Liver (tissue), 9 donors: ENCODE data around the gene EPB41L1. TPM values are rescaled to one million over a fixed set of nuclear protein-coding genes. Genes with fewer than 3 reads are reported as not detected.

Source experiments
- DNase-seq: peaks from one replicate; pipeline ENCODE4 v3.0.0-alpha.2; 2017; ENCODE audit warnings: low spot score
- H3K27ac ChIP-seq, 2 donors: one replicate each; pipeline ENCODE4 v1.7.0; 2013; ENCODE audit warnings: inconsistent platforms in 2 of 2, low read length in 2 of 2, control low read depth in 1 of 2, low read depth in 1 of 2, mild to moderate bottlenecking in 1 of 2
- H3K27me3 ChIP-seq, 4 donors: one replicate each; pipeline versions ENCODE4 v1.6.1 to v1.7.0; 2013; ENCODE audit warnings: low read length in 3 of 4, inconsistent platforms in 1 of 4, mild to moderate bottlenecking in 1 of 4, moderate library complexity in 1 of 4; ENCODE audit not compliant: control insufficient read depth in 4 of 4, insufficient read depth in 4 of 4
- H3K36me3 ChIP-seq, 4 donors: one replicate each; pipeline versions ENCODE4 v1.6.1 to v1.7.0; 2013; ENCODE audit warnings: low read length in 3 of 4, mild to moderate bottlenecking in 3 of 4, low read depth in 1 of 4, moderate library complexity in 1 of 4; ENCODE audit not compliant: control insufficient read depth in 4 of 4, insufficient read depth in 3 of 4
- H3K4me1 ChIP-seq, 4 donors: one replicate each; pipeline versions ENCODE4 v1.6.1 to v1.7.0; 2013; ENCODE audit warnings: low read length in 3 of 4, mild to moderate bottlenecking in 3 of 4, moderate library complexity in 1 of 4; ENCODE audit not compliant: control insufficient read depth in 4 of 4, insufficient read depth in 4 of 4
- H3K4me3 ChIP-seq, 3 donors: one replicate each; pipeline versions ENCODE4 v1.6.1 to v1.7.0; 2013; ENCODE audit warnings: low read length in 3 of 3, control low read depth in 1 of 3, low read depth in 1 of 3, mild to moderate bottlenecking in 1 of 3
- H3K9ac ChIP-seq, 2 donors: one replicate each; pipeline ENCODE4 v1.7.0; 2013; ENCODE audit warnings: low read length in 2 of 2, mild to moderate bottlenecking in 2 of 2, moderate library complexity in 2 of 2, control low read depth in 1 of 2, low read depth in 1 of 2
- H3K9me3 ChIP-seq, 4 donors: one replicate each; pipeline versions ENCODE4 v1.6.1 to v1.7.0; 2013; ENCODE audit warnings: low read length in 3 of 4; ENCODE audit not compliant: control insufficient read depth in 4 of 4
- EGR1 ChIP-seq, 2 donors: IDR thresholded peaks; 2 replicates each; pipeline ENCODE4 v1.6.1; 2016 to 2018; ENCODE audit warnings: antibody characterized with exemption in 2 of 2, low read depth in 2 of 2
- FOXA1 ChIP-seq: IDR thresholded peaks from 2 replicates; pipeline ENCODE4 v1.6.1; 2016; ENCODE audit warnings: antibody characterized with exemption
- FOXA2 ChIP-seq: IDR thresholded peaks from 2 replicates; pipeline ENCODE4 v1.6.1; 2016; ENCODE audit warnings: antibody characterized with exemption
- GABPA ChIP-seq, 2 donors: IDR thresholded peaks in 1 of 2; conservative IDR thresholded peaks in 1 of 2; 2 replicates each; pipeline ENCODE4 v1.6.1; 2016; ENCODE audit warnings: antibody characterized with exemption in 2 of 2, mild to moderate bottlenecking in 1 of 2, moderate library complexity in 1 of 2
- HNF4A ChIP-seq, 2 donors: conservative IDR thresholded peaks; 2 replicates each; pipeline ENCODE4 v1.6.1; 2016; ENCODE audit warnings: antibody characterized with exemption in 2 of 2, mild to moderate bottlenecking in 2 of 2
- HNF4G ChIP-seq: IDR thresholded peaks from 2 replicates; pipeline ENCODE4 v1.6.1; 2016; ENCODE audit warnings: antibody characterized with exemption
- JUND ChIP-seq, 2 donors: IDR thresholded peaks; 2 replicates each; pipeline ENCODE4 v1.6.1; 2016; ENCODE audit warnings: antibody characterized with exemption in 2 of 2
- NR2F2 ChIP-seq: IDR thresholded peaks from 2 replicates; pipeline ENCODE4 v1.6.1; 2016; ENCODE audit warnings: antibody characterized with exemption
- RAD21 ChIP-seq, 2 donors: IDR thresholded peaks; 2 replicates each; pipeline ENCODE4 v1.6.1; 2016; ENCODE audit warnings: antibody characterized with exemption in 2 of 2, mild to moderate bottlenecking in 2 of 2
- RXRA ChIP-seq, 2 donors: IDR thresholded peaks; 2 replicates each; pipeline ENCODE4 v1.6.1; 2017 to 2018; ENCODE audit warnings: antibody characterized with exemption in 2 of 2, mild to moderate bottlenecking in 1 of 2
- SP1 ChIP-seq: IDR thresholded peaks from 2 replicates; pipeline ENCODE4 v1.6.1; 2018; ENCODE audit warnings: antibody characterized with exemption, mild to moderate bottlenecking
- TAF1 ChIP-seq: conservative IDR thresholded peaks from 2 replicates; pipeline ENCODE4 v1.6.1; 2016; ENCODE audit warnings: antibody characterized with exemption, mild to moderate bottlenecking
- YY1 ChIP-seq: IDR thresholded peaks from 2 replicates; pipeline ENCODE4 v1.6.1; 2016; ENCODE audit warnings: antibody characterized with exemption, mild to moderate bottlenecking
- WGBS: extraction: QIAGEN DNeasy Blood & Tissue Kit; methylation state at CpG from one replicate; pipeline ENCODE4 v1.1.7; 2013; 5-methylcytosine and 5-hydroxymethylcytosine counted together
- polyA plus RNA-seq, 2 donors: library from polyadenylated mRNA; stranded (reverse) in 1 of 2; unstranded in 1 of 2; fragments of 200-250 nt in 1 of 2; fragments of >200 nt in 1 of 2; fragmentation: Nextera tagmentation in 1 of 2; extraction: Ambion mirVana in 1 of 2; gene quantifications; one replicate each; pipeline versions ENCODE4 v1.2.1 to v1.2.3, GENCODE V29; 2013 to 2015
- total RNA-seq, 2 donors: library from RNA; depleted of rRNA; stranded (reverse); fragments of >200 nt; gene quantifications; one replicate each; pipeline ENCODE4 v1.2.3, GENCODE V29; 2014
- TF ChIP-seq, protein P1 (sequence below): IDR thresholded peaks from 2 replicates; pipeline ENCODE4 v1.6.1; 2016; ENCODE audit warnings: antibody characterized with exemption
- TF ChIP-seq, protein P2 (sequence below): fragments of 150-350 bp; IDR thresholded peaks from 2 replicates; pipeline ENCODE4 v1.5.1; 2017; ENCODE audit warnings: improper control_type of control experiment, low read depth, low read length; ENCODE audit not compliant: missing input control
- TF ChIP-seq, protein P3 (sequence below): IDR thresholded peaks from 2 replicates; pipeline ENCODE4 v1.6.1; 2016; ENCODE audit warnings: antibody characterized with exemption, mild to moderate bottlenecking
- TF ChIP-seq, protein P4 (sequence below): IDR thresholded peaks from 2 replicates; pipeline ENCODE4 v1.6.1; 2016; ENCODE audit warnings: antibody characterized with exemption
- TF ChIP-seq, protein P5 (sequence below): IDR thresholded peaks from 2 replicates; pipeline ENCODE4 v1.6.1; 2016; ENCODE audit warnings: antibody characterized with exemption
- donor health status: healthy.
- donor health status: healthy.
- donor health status: healthy.
- donor health status: healthy.
- donor health status: healthy.

Gene EPB41L1
- total and polyA plus RNA-seq, 4 donors = 2.4 to 11.9 (median 4.3) TPM

DNA sequence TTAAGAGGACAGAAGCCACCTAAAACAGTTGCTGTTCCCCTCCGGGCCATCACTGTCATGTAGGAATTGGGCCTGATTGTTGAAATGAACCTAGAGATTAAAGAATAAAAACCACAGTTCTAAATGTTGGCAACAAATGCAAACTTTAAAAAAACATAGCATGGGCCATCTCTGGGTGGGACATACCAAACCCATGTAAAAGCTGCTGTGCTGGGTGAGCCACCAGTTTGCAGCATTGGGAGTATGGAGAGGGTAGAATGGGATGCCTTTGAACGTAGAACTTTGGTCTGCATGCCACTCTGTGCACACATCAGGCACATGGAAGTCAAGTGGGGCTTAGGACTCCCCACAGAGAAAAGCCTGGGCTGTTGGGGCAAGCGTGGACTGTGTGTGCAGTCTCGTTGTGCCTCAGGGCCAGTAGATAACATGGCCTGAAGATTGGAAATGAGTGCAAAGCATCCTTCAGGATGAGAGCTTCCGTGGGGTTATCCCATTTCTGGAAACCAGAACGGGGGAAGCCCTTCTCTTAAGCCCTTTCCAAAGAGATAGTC, 28.1 kb downstream of the EPB41L1 start:
- TF ChIP-seq EGR1 (IDR thresholded peaks at IDR 0.05; ENCODE audit: low read depth in 2 of 2) = no peak
- no peak for TF ChIP-seq TAF1
- TF ChIP-seq RAD21 (IDR thresholded peaks at IDR 0.05) = no peak
- TF ChIP-seq, protein P1, sequence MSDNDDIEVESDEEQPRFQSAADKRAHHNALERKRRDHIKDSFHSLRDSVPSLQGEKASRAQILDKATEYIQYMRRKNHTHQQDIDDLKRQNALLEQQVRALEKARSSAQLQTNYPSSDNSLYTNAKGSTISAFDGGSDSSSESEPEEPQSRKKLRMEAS = no peak
- TF ChIP-seq FOXA2 = no peak
- TF ChIP-seq GABPA (IDR thresholded peaks at IDR 0.05 in 1 of 2, conservative IDR thresholded peaks at IDR 0.05 in 1 of 2) = no peak
- no peak for TF ChIP-seq RXRA (IDR thresholded peaks at IDR 0.05)
- TF ChIP-seq, protein P2, sequence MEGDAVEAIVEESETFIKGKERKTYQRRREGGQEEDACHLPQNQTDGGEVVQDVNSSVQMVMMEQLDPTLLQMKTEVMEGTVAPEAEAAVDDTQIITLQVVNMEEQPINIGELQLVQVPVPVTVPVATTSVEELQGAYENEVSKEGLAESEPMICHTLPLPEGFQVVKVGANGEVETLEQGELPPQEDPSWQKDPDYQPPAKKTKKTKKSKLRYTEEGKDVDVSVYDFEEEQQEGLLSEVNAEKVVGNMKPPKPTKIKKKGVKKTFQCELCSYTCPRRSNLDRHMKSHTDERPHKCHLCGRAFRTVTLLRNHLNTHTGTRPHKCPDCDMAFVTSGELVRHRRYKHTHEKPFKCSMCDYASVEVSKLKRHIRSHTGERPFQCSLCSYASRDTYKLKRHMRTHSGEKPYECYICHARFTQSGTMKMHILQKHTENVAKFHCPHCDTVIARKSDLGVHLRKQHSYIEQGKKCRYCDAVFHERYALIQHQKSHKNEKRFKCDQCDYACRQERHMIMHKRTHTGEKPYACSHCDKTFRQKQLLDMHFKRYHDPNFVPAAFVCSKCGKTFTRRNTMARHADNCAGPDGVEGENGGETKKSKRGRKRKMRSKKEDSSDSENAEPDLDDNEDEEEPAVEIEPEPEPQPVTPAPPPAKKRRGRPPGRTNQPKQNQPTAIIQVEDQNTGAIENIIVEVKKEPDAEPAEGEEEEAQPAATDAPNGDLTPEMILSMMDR = no peak
- TF ChIP-seq, protein P3, sequence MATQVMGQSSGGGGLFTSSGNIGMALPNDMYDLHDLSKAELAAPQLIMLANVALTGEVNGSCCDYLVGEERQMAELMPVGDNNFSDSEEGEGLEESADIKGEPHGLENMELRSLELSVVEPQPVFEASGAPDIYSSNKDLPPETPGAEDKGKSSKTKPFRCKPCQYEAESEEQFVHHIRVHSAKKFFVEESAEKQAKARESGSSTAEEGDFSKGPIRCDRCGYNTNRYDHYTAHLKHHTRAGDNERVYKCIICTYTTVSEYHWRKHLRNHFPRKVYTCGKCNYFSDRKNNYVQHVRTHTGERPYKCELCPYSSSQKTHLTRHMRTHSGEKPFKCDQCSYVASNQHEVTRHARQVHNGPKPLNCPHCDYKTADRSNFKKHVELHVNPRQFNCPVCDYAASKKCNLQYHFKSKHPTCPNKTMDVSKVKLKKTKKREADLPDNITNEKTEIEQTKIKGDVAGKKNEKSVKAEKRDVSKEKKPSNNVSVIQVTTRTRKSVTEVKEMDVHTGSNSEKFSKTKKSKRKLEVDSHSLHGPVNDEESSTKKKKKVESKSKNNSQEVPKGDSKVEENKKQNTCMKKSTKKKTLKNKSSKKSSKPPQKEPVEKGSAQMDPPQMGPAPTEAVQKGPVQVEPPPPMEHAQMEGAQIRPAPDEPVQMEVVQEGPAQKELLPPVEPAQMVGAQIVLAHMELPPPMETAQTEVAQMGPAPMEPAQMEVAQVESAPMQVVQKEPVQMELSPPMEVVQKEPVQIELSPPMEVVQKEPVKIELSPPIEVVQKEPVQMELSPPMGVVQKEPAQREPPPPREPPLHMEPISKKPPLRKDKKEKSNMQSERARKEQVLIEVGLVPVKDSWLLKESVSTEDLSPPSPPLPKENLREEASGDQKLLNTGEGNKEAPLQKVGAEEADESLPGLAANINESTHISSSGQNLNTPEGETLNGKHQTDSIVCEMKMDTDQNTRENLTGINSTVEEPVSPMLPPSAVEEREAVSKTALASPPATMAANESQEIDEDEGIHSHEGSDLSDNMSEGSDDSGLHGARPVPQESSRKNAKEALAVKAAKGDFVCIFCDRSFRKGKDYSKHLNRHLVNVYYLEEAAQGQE = no peak
- TF ChIP-seq HNF4A (conservative IDR thresholded peaks at IDR 0.05) = no peak
- no peak for TF ChIP-seq YY1
- TF ChIP-seq FOXA1 = no peak
- TF ChIP-seq, protein P4, sequence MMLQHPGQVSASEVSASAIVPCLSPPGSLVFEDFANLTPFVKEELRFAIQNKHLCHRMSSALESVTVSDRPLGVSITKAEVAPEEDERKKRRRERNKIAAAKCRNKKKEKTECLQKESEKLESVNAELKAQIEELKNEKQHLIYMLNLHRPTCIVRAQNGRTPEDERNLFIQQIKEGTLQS = no peak
- TF ChIP-seq NR2F2 = no peak
- H3K27me3 ChIP-seq = no peaks in the 10 kb centered on the region
- H3K4me1 ChIP-seq = peaks cover 0 to 5% (median 2%) of the 10 kb centered on the region in 4 donors
- H3K9ac ChIP-seq = no peak overlapping the region
- DNase-seq = no peak
- H3K4me3 ChIP-seq = no peak overlapping the region
- 94% methylated on average over 6 of the region's 6 CpGs for WGBS
- no peak overlapping the region for H3K27ac ChIP-seq
- H3K36me3 ChIP-seq = no peaks in the 10 kb centered on the region
- H3K9me3 ChIP-seq = no peaks in the 10 kb centered on the region

DNA sequence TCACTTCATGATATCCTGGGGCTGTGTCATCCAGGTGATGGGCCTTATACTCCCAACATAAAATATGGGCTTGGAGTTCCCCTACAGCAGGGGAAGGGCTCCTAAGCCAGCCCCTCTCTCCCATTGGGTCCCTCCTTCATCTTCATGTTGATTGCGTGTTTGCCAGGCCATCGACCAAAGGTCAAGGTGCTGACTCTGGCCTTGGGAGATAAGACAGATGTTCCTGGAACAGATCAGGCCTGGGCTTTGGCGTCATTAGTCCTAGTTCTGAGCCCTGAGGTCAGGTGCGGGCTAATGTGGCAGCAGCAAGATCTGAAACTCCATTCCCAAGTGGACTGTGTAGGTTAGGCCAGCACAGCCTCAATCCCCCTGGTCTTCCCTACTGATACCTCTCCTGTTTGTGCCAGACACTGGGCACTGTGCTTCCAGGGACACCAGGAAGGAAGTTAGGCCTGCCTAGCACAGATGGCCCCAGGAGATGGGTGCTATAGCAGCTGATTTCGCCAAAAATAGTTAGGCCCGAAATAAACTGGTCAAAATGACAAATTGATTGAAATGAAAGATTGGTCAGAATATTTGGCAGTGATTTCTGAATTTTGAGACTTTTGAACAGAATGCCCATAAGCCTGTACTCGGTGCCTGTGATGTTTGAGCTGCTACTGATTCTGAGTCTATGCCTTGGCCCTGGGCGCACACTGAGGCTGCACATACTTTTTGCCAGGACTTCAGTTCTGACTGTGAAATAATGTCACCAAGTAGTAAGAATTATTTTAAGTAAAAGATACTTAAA, 28.8 kb downstream of the EPB41L1 start:
- DNase-seq = peak; percentile 37
- TF ChIP-seq YY1 (no peak), TAF1 (no peak), NR2F2 (peak; percentile 72), EGR1 (IDR thresholded peaks at IDR 0.05; ENCODE audit: low read depth in 2 of 2) (no peak), FOXA1 (no peak), RAD21 (IDR thresholded peaks at IDR 0.05) (no peak), JUND (IDR thresholded peaks at IDR 0.05) (peak in 1 of 2 donors; percentile 33), HNF4G (peak; percentile 59), SP1 (peak; percentile 85)
- TF ChIP-seq, protein P2 = no peak
- TF ChIP-seq, protein P5, sequence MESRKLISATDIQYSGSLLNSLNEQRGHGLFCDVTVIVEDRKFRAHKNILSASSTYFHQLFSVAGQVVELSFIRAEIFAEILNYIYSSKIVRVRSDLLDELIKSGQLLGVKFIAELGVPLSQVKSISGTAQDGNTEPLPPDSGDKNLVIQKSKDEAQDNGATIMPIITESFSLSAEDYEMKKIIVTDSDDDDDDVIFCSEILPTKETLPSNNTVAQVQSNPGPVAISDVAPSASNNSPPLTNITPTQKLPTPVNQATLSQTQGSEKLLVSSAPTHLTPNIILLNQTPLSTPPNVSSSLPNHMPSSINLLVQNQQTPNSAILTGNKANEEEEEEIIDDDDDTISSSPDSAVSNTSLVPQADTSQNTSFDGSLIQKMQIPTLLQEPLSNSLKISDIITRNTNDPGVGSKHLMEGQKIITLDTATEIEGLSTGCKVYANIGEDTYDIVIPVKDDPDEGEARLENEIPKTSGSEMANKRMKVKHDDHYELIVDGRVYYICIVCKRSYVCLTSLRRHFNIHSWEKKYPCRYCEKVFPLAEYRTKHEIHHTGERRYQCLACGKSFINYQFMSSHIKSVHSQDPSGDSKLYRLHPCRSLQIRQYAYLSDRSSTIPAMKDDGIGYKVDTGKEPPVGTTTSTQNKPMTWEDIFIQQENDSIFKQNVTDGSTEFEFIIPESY = no peak
- TF ChIP-seq, protein P4 = no peak
- TF ChIP-seq, protein P1 = no peak

More for the DNA sequence above, 28.8 kb downstream of the EPB41L1 start:
- WGBS = 60% methylated on average over 8 of the region's 8 CpGs
- H3K9ac ChIP-seq = no peak overlapping the region
- H3K36me3 ChIP-seq = no peaks in the 10 kb centered on the region
- no peak overlapping the region for H3K4me3 ChIP-seq
- no peaks in the 10 kb centered on the region for H3K9me3 ChIP-seq
- H3K27ac ChIP-seq = no peak overlapping the region
- H3K4me1 ChIP-seq = peaks cover 0 to 5% (median 2%) of the 10 kb centered on the region in 4 donors
- H3K27me3 ChIP-seq = no peaks in the 10 kb centered on the region
